Ovary (tissue), 9 donors: ENCODE measurements around the gene EXD3. TPM values are rescaled to one million over a fixed set of nuclear protein-coding genes. Genes with fewer than 3 reads are reported as not detected.
A peak's percentile ranks its signal among the peaks of the same experiment; 100 is the strongest.

Source experiments
- DNase-seq, 5 donors: peaks; one replicate each; pipeline ENCODE4 v3.0.0-alpha.2; 2019 to 2020
- H3K27ac ChIP-seq, 2 donors: fragments of 200-600 bp; one replicate each; pipeline versions ENCODE4 v1.5.1 to v1.8.0; 2019 to 2022
- H3K27me3 ChIP-seq: fragments of 200-600 bp; one replicate; pipeline ENCODE4 v1.8.0; 2022
- H3K36me3 ChIP-seq: fragments of 200-600 bp; sonication (generic); one replicate; pipeline ENCODE4 v1.5.1; 2019
- H3K4me1 ChIP-seq: one replicate; pipeline ENCODE4 v1.8.1; 2013; ENCODE audit warnings: mild to moderate bottlenecking, moderate library complexity; ENCODE audit not compliant: insufficient read depth
- H3K4me3 ChIP-seq: fragments of 200-600 bp; sonication (generic); one replicate; pipeline ENCODE4 v1.5.1; 2017
- H3K9me3 ChIP-seq, 2 donors: fragments of 200-600 bp in 1 of 2; sonication (generic) in 1 of 2; one replicate each; pipeline versions ENCODE4 v1.5.1 to v1.8.1; 2013 to 2019; ENCODE audit warnings: mild to moderate bottlenecking in 1 of 2, moderate library complexity in 1 of 2
- EP300 ChIP-seq: sonication (generic); formaldehyde crosslinking; IDR thresholded peaks from one replicate; pipeline ENCODE4 v1.6.1; 2017; ENCODE audit warnings: antibody characterized with exemption
- POLR2A ChIP-seq: fragments of 450-650 bp; IDR thresholded peaks from one replicate; pipeline ENCODE4 v1.6.1; 2017; ENCODE audit warnings: antibody characterized with exemption, mild to moderate bottlenecking, moderate library complexity
- WGBS, 3 donors: extraction: QIAGEN DNeasy Blood & Tissue Kit in 1 of 3; methylation state at CpG; one replicate each; pipeline versions ENCODE4 v1.1.5 to v1.1.7; 2013 to 2017; 5-methylcytosine and 5-hydroxymethylcytosine counted together
- intact Hi-C, 4 donors: fragments of 100-400 bp; cut with DNase I; formaldehyde crosslinking; loops; one replicate each; pipeline versions ENCODE4 v1.11.0 to v1.15.1; 2022 to 2023
- polyA plus RNA-seq, 2 donors: library from polyadenylated mRNA; stranded (reverse); fragments of 200-250 nt in 1 of 2; fragments of 350-450 nt in 1 of 2; fragmentation: Illumina TruSeq in 1 of 2; extraction: RNeasy Lipid Tissue Mini Kit (QIAGEN cat#74804) in 1 of 2; gene quantifications; one replicate each; pipeline ENCODE4 v1.2.3, GENCODE V29; 2013 to 2014
- total RNA-seq, 7 donors: library from RNA; depleted of rRNA in 2 of 7; stranded (reverse); fragments of >200 nt in 2 of 7; fragmentation: NEBNext Ultra II Directional in 3 of 7; extraction: Animal tissue kit (Norgen Biotek cat#: 25700) in 3 of 7; gene quantifications; one replicate each; pipeline versions ENCODE4 v1.1.0 to v1.2.4, GENCODE V29; 2016 to 2023
- TF ChIP-seq, protein P1 (sequence below), 3 donors: fragments of 450-650 bp in 2 of 3; fragments of 200-600 bp in 1 of 3; IDR thresholded peaks; one replicate each; pipeline versions ENCODE4 v1.5.1 to v1.8.0; 2016 to 2022; ENCODE audit warnings: antibody characterized with exemption in 3 of 3, mild to moderate bottlenecking in 1 of 3
- donor health status: DM: no; HTN: no; CAD: no; lungs with moderate emphysema.
- donor health status: DM: no; HTN: no; CAD: no.
- donor health status: Bipolar disorder and iron deficiency.
- donor health status: DM: yes; HTN: yes; CAD: no.
- donor health status: DM: no; HTN: no; CAD: no.
- donor health status: DM: yes; HTN: yes; CAD: no.

The EXD3 gene
- total and polyA plus RNA-seq, 9 donors: 1.0 to 30.6 (median 23.4) TPM

DNA sequence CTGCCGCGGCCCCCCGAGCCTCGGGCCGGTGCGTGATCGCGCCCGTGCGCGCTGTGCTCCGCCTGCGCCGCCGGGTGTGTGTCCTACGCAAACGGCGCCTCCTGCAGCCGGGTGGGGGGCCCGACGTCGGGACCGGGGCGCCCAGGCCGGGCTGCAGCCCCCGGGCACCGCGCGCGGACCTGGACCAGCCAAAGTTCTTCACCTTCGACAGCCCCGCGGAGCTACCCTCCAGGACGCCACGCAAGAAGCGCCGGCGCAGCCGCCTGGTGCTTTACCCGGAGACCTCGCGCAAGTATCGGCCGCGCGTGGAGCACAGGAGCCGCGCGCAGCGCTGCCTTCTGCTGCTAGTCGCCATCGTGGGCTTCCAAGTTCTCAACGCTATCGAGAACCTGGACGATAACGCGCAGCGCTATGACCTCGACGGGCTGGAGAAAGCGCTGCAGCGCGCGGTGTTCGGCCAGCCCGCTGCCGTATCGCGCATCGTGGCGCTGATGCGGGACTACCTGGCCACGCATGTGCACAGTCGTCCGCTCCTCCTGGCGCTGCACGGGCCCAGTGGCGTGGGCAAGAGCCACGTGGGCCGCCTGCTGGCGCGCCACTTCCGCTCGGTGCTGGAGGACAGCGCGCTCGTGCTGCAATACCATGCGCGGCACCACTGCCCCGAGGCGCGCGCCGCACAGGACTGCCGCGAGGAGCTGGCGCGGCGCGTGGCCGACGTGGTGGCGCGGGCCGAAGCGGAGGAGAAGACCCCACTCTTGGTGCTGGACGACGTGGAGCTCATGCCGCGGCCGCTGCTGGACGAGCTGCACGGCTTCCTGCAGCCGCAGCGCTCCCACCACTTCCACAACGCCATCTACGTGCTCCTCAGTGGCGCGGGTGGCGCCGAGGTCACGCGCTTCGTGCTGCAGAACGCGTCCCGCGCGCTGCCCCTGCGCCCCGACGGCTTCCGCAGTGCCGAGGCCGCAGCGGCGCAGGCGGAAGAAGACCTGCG is 143.9 kb downstream of the EXD3 start:
- Histone ChIP-seq H3K36me3 (no peaks in the 10 kb centered on the region), H3K4me1 (peaks cover 12% of the 10 kb centered on the region), H3K27ac (peak overlapping the region; percentile 74 to 87), H3K4me3 (no peak overlapping the region), H3K9me3 (no peaks in the 10 kb centered on the region), H3K27me3 (no peaks in the 10 kb centered on the region)
- 79 to 91% (median 86%) methylated on average over 119 to 139 of the region's 139 CpGs for WGBS, 3 donors
- peak in 3 of 5 donors; percentile 18 to 41 (median 39) for DNase-seq
- TF ChIP-seq EP300: no peak
- TF ChIP-seq POLR2A: no peak
- TF ChIP-seq, protein P1, sequence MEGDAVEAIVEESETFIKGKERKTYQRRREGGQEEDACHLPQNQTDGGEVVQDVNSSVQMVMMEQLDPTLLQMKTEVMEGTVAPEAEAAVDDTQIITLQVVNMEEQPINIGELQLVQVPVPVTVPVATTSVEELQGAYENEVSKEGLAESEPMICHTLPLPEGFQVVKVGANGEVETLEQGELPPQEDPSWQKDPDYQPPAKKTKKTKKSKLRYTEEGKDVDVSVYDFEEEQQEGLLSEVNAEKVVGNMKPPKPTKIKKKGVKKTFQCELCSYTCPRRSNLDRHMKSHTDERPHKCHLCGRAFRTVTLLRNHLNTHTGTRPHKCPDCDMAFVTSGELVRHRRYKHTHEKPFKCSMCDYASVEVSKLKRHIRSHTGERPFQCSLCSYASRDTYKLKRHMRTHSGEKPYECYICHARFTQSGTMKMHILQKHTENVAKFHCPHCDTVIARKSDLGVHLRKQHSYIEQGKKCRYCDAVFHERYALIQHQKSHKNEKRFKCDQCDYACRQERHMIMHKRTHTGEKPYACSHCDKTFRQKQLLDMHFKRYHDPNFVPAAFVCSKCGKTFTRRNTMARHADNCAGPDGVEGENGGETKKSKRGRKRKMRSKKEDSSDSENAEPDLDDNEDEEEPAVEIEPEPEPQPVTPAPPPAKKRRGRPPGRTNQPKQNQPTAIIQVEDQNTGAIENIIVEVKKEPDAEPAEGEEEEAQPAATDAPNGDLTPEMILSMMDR (IDR thresholded peaks at IDR 0.05): no peak
- intact Hi-C loops: no loop called here

DNA sequence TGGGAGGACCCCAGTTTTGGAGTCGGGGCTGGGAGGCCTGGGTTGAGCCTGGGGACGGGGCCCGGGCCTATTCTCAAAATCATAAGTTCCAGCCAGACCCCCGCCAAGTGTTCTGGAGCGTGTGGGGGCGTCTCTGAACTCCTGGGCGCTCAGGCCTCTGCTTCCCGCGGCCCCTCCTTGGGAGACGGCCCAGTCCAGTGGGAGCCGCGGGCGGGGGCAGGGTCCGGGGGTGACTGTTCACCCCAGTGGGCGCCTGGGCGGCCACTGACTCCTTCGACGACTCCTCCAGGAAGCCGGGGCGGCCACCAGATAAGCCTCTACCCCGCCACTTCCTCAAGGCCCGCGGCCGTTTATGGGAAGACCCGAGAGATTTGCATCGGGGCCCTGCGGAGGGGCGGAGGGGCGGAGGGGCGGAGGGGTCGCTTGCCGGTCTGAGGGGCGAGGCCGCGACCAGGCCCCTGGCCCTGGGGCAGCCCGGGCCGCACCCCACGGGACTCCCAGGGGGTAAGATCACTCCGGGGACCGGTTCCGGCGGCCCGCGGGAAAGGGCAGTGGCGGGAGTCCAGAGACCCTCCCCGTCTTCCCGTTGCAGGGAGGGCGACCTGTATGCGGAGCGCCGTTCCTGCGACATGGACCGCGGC is 144.8 kb downstream of the EXD3 start:
- Histone ChIP-seq H3K4me3 (peak overlapping the region; percentile 47), H3K4me1 (peaks cover 12% of the 10 kb centered on the region)
- DNase-seq: peak in 3 of 5 donors; percentile 30 to 54 (median 53)

DNA sequence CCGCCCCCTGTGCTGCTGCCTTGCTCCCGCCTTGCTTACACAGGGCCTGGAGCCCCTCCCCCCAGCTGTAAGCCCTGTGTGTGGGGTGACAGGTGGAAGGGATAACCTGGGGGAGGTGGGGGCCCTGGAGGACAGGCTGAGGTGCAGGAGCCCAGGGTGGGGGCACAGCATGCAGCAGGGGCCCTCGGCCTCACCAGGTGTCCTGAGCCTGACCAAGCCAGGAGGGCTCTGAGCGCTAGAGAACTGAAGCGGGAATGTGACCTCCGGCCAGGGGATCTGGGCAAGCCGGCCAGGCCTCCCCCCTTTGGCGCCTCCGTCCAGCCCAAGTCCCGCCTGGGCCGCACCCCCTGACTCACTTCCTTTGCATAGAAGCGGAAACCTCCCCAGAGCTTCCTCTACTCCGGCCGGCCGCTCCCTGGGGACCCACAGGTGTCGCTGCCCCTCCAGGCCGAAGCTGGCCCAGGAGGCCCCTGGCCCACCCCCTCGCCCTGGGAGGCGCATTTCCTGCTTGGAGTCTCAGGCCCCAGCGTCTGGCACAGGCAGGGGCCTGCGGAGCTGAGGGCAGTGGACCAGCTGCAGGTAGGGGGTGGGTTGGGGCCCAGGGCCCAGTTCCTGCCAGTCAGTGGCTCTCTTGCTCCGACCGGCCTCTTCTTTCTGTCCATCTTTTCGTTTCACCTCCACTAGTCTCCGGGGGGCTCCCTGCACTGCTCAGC is 145.5 kb downstream of the EXD3 start, which contains the start of gene TOR4A:
Gene TOR4A (plus strand): TSS at position 398 of the 713 bp plus-strand sequence. CDS start 964 bp downstream, outside the sequence.
- WGBS, 3 donors: 2 to 6% (median 2%) methylated on average over 21 to 25 of the region's 25 CpGs
- peak; percentile 78 to 87 (median 85) for DNase-seq
- peak within 1 kb of the TSS; percentile 74 to 87 for H3K27ac ChIP-seq
- H3K36me3 ChIP-seq: no peaks in the 10 kb centered on the region
- peak within 1 kb of the TSS; percentile 47 for H3K4me3 ChIP-seq
- H3K9me3 ChIP-seq: no peaks in the 10 kb centered on the region
- TF ChIP-seq POLR2A: peak; percentile 12
- no peak for TF ChIP-seq EP300
- TF ChIP-seq, protein P1 (IDR thresholded peaks at IDR 0.05): no peak
- H3K4me1 ChIP-seq: peaks cover 12% of the 10 kb centered on the region
- intact Hi-C loops: no loop called here
- H3K27me3 ChIP-seq: no peaks in the 10 kb centered on the region

More for the DNA sequence above, 144.8 kb downstream of the EXD3 start:
- WGBS, 3 donors: 5 to 11% (median 8%) methylated on average over 25 to 54 of the region's 54 CpGs
- Histone ChIP-seq H3K9me3 (no peaks in the 10 kb centered on the region), H3K36me3 (no peaks in the 10 kb centered on the region), H3K27me3 (no peaks in the 10 kb centered on the region), H3K27ac (peak overlapping the region; percentile 74 to 87)
- TF ChIP-seq POLR2A (no peak), EP300 (no peak)
- TF ChIP-seq, protein P1 (IDR thresholded peaks at IDR 0.05): no peak
- intact Hi-C loops: no loop called here
